NCI-H345 treated with DMSO at 0.1 percent for 48 hours (cell line): ENCODE measurements around the gene KLF9.

ENCODE experiments used
- DNase-seq: peaks from one replicate; lab custom pipeline; 2025; ENCODE audit not compliant: unreplicated experiment; lab: John Stamatoyannopoulos, UW

KLF9 gene

GRCh38 chr9:70422371-70423043, 8.1 kb upstream of the KLF9 start:
- no peak for DNase-seq

- DNase-seq: no peak
Measured at GRCh38 chr9:70421272-70422180, 7.1 kb upstream of the KLF9 start.

GRCh38 chr9:70420441-70421271, 6.2 kb upstream of the KLF9 start:
- DNase-seq: peak; percentile 70

GRCh38 chr9:70419556-70420440, 5.3 kb upstream of the KLF9 start:
- peak; percentile 77 for DNase-seq

GRCh38 chr9:70418822-70419555, 4.5 kb upstream of the KLF9 start:
- DNase-seq: peak; percentile 74

GRCh38 chr9:70415476-70415875, 1.0 kb upstream of the KLF9 start:
- no peak for DNase-seq

- DNase-seq: no peak
Measured at GRCh38 chr9:70415041-70415440, 584 bp upstream of the KLF9 start.

- DNase-seq: no peak
Measured at GRCh38 chr9:70413464-70413798, 1.0 kb downstream of the KLF9 start.

GRCh38 chr9:70412832-70413463, 1.5 kb downstream of the KLF9 start:
- peak; percentile 19 for DNase-seq

GRCh38 chr9:70411930-70412831, 2.3 kb downstream of the KLF9 start:
- no peak for DNase-seq

- no peak for DNase-seq
Measured at GRCh38 chr9:70411121-70411929, 3.1 kb downstream of the KLF9 start.

- no peak for DNase-seq
Measured at GRCh38 chr9:70410368-70410767, 4.1 kb downstream of the KLF9 start.

- DNase-seq: no peak
Measured at GRCh38 chr9:70409800-70410199, 4.7 kb downstream of the KLF9 start.

- no peak for DNase-seq
Measured at GRCh38 chr9:70409280-70409679, 5.2 kb downstream of the KLF9 start.

GRCh38 chr9:70408393-70409040, 5.9 kb downstream of the KLF9 start:
- no peak for DNase-seq

GRCh38 chr9:70407081-70407503, 7.4 kb downstream of the KLF9 start:
- DNase-seq: no peak

- DNase-seq: no peak
Measured at GRCh38 chr9:70406434-70406862, 8.0 kb downstream of the KLF9 start.
